ENCODE measurements around the gene TCF12.

Gene TCF12

GRCh38 chr15:57165992-57166391, 247.5 kb downstream of the TCF12 start:
- Histone ChIP-seq H3K36me3 (ENCODE audit: control insufficient read depth, insufficient read depth, low read length) (no peaks in the 10 kb centered on the region), H3K9ac (no peak overlapping the region), H3K4me1 (no peaks in the 10 kb centered on the region), H3K79me2 (no peaks in the 10 kb centered on the region), H3K4me2 (ENCODE audit: low read length) (no peak overlapping the region), H2AFZ (no peak overlapping the region), H3K27ac (no peak overlapping the region), H3K27me3 (ENCODE audit: control insufficient read depth, insufficient read depth, low read length) (no peaks in the 10 kb centered on the region), H3K4me3 (ENCODE audit: low read depth, low read length) (no peak overlapping the region), H3K9me3 (ENCODE audit: control insufficient read depth, low read length) (no peaks in the 10 kb centered on the region)
- TF ChIP-seq, protein P1, sequence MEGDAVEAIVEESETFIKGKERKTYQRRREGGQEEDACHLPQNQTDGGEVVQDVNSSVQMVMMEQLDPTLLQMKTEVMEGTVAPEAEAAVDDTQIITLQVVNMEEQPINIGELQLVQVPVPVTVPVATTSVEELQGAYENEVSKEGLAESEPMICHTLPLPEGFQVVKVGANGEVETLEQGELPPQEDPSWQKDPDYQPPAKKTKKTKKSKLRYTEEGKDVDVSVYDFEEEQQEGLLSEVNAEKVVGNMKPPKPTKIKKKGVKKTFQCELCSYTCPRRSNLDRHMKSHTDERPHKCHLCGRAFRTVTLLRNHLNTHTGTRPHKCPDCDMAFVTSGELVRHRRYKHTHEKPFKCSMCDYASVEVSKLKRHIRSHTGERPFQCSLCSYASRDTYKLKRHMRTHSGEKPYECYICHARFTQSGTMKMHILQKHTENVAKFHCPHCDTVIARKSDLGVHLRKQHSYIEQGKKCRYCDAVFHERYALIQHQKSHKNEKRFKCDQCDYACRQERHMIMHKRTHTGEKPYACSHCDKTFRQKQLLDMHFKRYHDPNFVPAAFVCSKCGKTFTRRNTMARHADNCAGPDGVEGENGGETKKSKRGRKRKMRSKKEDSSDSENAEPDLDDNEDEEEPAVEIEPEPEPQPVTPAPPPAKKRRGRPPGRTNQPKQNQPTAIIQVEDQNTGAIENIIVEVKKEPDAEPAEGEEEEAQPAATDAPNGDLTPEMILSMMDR (IDR thresholded peaks at IDR 0.05), result no peak

DNA sequence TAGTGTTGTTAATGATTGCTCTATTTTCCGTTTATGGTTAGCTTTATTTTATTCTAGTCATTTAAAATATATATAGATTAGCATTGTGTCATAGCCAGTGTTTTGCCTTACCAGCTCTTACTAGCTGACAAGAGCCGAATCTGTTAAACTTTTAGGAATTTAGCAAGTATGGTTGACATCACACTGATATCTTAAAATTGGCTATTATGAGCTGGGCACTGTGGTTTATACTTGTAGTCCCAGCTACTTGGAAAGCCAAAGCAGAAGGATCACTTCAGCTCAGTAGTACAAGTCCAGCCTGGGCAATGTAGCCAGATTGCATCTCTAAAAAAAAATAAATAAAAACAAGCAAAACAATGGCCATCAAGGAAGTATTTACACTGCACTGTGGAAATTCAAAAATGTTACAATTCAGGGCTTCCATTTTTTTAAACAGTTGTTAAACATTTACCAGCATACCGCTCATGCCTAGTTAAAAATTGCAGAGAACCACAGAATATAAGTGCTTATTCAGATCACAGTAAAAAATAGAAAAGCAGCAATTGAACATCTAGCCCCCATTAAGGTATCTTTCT, 249.5 kb downstream of the TCF12 start:
- H3K4me2 ChIP-seq (ENCODE audit: low read length), result no peak overlapping the region
- H3K9me3 ChIP-seq (ENCODE audit: control insufficient read depth, low read length), result no peaks in the 10 kb centered on the region
- H3K27me3 ChIP-seq (ENCODE audit: control insufficient read depth, insufficient read depth, low read length), result no peaks in the 10 kb centered on the region
- no peaks in the 10 kb centered on the region for H3K79me2 ChIP-seq
- no peaks in the 10 kb centered on the region for H3K4me1 ChIP-seq
- no peak overlapping the region for H3K4me3 ChIP-seq (ENCODE audit: low read depth, low read length)
- no peaks in the 10 kb centered on the region for H3K36me3 ChIP-seq (ENCODE audit: control insufficient read depth, insufficient read depth, low read length)
- no peak overlapping the region for H2AFZ ChIP-seq
- H3K9ac ChIP-seq, result no peak overlapping the region
- no peak overlapping the region for H3K27ac ChIP-seq
- TF ChIP-seq, protein P1 (IDR thresholded peaks at IDR 0.05), result no peak

GRCh38 chr15:57169643-57170042, 251.2 kb downstream of the TCF12 start:
- no peaks in the 10 kb centered on the region for H3K79me2 ChIP-seq
- TF ChIP-seq, protein P1 (IDR thresholded peaks at IDR 0.05), result no peak
- no peak overlapping the region for H3K4me3 ChIP-seq (ENCODE audit: low read depth, low read length)
- no peak overlapping the region for H3K4me2 ChIP-seq (ENCODE audit: low read length)
- no peaks in the 10 kb centered on the region for H3K27me3 ChIP-seq (ENCODE audit: control insufficient read depth, insufficient read depth, low read length)
- no peak overlapping the region for H3K9ac ChIP-seq
- H3K9me3 ChIP-seq (ENCODE audit: control insufficient read depth, low read length), result no peaks in the 10 kb centered on the region
- no peak overlapping the region for H3K27ac ChIP-seq
- H2AFZ ChIP-seq, result no peak overlapping the region
- no peaks in the 10 kb centered on the region for H3K36me3 ChIP-seq (ENCODE audit: control insufficient read depth, insufficient read depth, low read length)
- no peaks in the 10 kb centered on the region for H3K4me1 ChIP-seq

GRCh38 chr15:57171426-57171825, 253.0 kb downstream of the TCF12 start:
- TF ChIP-seq, protein P1 (IDR thresholded peaks at IDR 0.05), result no peak
- H3K27me3 ChIP-seq (ENCODE audit: control insufficient read depth, insufficient read depth, low read length), result no peaks in the 10 kb centered on the region
- H3K4me2 ChIP-seq (ENCODE audit: low read length), result no peak overlapping the region
- H3K4me3 ChIP-seq (ENCODE audit: low read depth, low read length), result no peak overlapping the region
- no peaks in the 10 kb centered on the region for H3K79me2 ChIP-seq
- no peak overlapping the region for H3K27ac ChIP-seq
- H3K9ac ChIP-seq, result no peak overlapping the region
- H3K4me1 ChIP-seq, result no peaks in the 10 kb centered on the region
- no peaks in the 10 kb centered on the region for H3K9me3 ChIP-seq (ENCODE audit: control insufficient read depth, low read length)
- H3K36me3 ChIP-seq (ENCODE audit: control insufficient read depth, insufficient read depth, low read length), result no peaks in the 10 kb centered on the region
- H2AFZ ChIP-seq, result no peak overlapping the region

DNA sequence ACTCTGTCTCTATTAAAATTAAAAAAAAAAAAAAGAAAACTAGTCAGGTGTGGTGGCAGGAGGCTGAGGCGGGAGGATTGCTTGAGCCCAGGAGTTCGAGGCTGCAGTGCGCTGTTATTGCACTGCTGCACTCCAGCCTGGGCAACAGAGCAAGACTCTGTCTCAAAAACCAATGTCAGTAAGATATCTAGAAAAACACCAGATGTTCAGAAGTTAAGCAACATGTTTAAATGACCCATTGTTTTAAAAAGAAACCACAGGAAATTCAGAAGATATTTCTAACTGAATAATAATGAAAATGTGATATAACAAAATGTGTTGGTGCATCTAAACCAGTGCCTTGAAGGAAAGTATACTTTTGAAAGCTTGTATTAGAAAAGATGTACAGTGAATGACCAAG, 254.5 kb downstream of the TCF12 start:
- H3K9ac ChIP-seq, result no peak overlapping the region
- H3K4me1 ChIP-seq, result no peaks in the 10 kb centered on the region
- H3K4me2 ChIP-seq (ENCODE audit: low read length), result no peak overlapping the region
- TF ChIP-seq, protein P1 (IDR thresholded peaks at IDR 0.05), result no peak
- H2AFZ ChIP-seq, result no peak overlapping the region
- H3K9me3 ChIP-seq (ENCODE audit: control insufficient read depth, low read length), result no peaks in the 10 kb centered on the region
- no peaks in the 10 kb centered on the region for H3K79me2 ChIP-seq
- no peak overlapping the region for H3K27ac ChIP-seq
- no peak overlapping the region for H3K4me3 ChIP-seq (ENCODE audit: low read depth, low read length)
- no peaks in the 10 kb centered on the region for H3K36me3 ChIP-seq (ENCODE audit: control insufficient read depth, insufficient read depth, low read length)
- no peaks in the 10 kb centered on the region for H3K27me3 ChIP-seq (ENCODE audit: control insufficient read depth, insufficient read depth, low read length)
